Lower leg skin (tissue), 4 donors: ENCODE data around the gene C16orf96. TPM values are rescaled to one million over a fixed set of nuclear protein-coding genes. Genes with fewer than 3 reads are reported as not detected.

Experiments used
- DNase-seq, 2 donors: peaks; one replicate each; pipeline ENCODE4 v3.0.0-alpha.2; 2019; ENCODE audit warnings: low spot score in 2 of 2
- H3K4me3 ChIP-seq: fragments of 200-600 bp; sonication (generic); 2 replicates; pipeline ENCODE4 v1.5.1; 2017; ENCODE audit warnings: mild to moderate bottlenecking, low read depth; ENCODE audit not compliant: poor library complexity, severe bottlenecking
- POLR2A ChIP-seq, 2 donors: fragments of 450-650 bp; IDR thresholded peaks; one replicate each; pipeline ENCODE4 v1.6.1; 2016 to 2017; ENCODE audit warnings: antibody characterized with exemption in 2 of 2, mild to moderate bottlenecking in 1 of 2, moderate library complexity in 1 of 2
- WGBS, 2 donors: methylation state at CpG; one replicate each; pipeline ENCODE4 v1.1.5; 2018; 5-methylcytosine and 5-hydroxymethylcytosine counted together
- intact Hi-C: fragments of 100-400 bp; cut with DNase I; formaldehyde crosslinking; loops from one replicate; pipeline ENCODE4 v1.15.0; 2023; ENCODE audit warnings: low total_unique reads
- total RNA-seq, 4 donors: library from RNA; depleted of rRNA; stranded (reverse); fragments of >200 nt; gene quantifications; one replicate each; pipeline ENCODE4 v1.1.0, GENCODE V29; 2016
- TF ChIP-seq, protein P1 (sequence below), 3 donors: fragments of 450-650 bp; IDR thresholded peaks; one replicate each; pipeline ENCODE4 v1.5.1; 2016; ENCODE audit warnings: antibody characterized with exemption in 3 of 3, mild to moderate bottlenecking in 3 of 3, moderate library complexity in 2 of 3

Gene C16orf96
- total RNA-seq, 4 donors from 2014 or later: 0.08 to 0.49 (median 0.29) TPM

DNA sequence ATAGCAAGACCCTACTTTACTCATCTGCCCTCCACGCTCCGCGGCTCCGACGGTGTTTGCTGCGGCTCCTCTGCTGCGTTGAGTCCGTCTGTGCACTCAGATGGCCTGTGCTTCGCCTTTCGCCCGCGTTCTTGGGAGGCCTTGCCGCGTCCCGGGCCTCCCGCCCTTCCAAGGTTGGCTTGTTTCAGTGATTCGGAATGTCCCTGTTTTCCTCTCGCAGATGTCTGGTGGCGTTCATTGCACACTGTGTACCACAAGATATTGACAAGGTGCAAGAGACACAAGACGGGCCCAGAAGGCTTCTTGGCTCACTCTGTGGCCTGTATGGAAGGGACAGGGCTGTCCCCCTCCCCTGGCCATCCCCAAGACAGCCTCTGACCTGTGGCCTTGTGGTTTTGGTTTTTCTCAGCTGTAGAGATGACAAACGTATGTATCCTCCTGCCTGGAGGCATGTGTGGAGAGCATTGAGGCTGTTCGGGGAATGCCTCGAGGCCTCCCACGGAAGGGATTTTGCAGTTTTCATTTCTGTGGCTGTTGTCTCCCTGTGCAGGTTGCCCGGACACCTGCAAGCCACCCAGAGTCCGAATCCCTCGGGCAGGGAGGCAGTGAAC is 83.9 kb downstream of the C16orf96 start:
- 83 to 86% methylated on average over 27 of the region's 27 CpGs for WGBS, 2 donors
- TF ChIP-seq, protein P1, sequence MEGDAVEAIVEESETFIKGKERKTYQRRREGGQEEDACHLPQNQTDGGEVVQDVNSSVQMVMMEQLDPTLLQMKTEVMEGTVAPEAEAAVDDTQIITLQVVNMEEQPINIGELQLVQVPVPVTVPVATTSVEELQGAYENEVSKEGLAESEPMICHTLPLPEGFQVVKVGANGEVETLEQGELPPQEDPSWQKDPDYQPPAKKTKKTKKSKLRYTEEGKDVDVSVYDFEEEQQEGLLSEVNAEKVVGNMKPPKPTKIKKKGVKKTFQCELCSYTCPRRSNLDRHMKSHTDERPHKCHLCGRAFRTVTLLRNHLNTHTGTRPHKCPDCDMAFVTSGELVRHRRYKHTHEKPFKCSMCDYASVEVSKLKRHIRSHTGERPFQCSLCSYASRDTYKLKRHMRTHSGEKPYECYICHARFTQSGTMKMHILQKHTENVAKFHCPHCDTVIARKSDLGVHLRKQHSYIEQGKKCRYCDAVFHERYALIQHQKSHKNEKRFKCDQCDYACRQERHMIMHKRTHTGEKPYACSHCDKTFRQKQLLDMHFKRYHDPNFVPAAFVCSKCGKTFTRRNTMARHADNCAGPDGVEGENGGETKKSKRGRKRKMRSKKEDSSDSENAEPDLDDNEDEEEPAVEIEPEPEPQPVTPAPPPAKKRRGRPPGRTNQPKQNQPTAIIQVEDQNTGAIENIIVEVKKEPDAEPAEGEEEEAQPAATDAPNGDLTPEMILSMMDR (IDR thresholded peaks at IDR 0.05): no peak
- no peak for TF ChIP-seq POLR2A (IDR thresholded peaks at IDR 0.05)
- H3K4me3 ChIP-seq: no peak overlapping the region
- intact Hi-C loops: no loop called here
- no peak for DNase-seq

DNA sequence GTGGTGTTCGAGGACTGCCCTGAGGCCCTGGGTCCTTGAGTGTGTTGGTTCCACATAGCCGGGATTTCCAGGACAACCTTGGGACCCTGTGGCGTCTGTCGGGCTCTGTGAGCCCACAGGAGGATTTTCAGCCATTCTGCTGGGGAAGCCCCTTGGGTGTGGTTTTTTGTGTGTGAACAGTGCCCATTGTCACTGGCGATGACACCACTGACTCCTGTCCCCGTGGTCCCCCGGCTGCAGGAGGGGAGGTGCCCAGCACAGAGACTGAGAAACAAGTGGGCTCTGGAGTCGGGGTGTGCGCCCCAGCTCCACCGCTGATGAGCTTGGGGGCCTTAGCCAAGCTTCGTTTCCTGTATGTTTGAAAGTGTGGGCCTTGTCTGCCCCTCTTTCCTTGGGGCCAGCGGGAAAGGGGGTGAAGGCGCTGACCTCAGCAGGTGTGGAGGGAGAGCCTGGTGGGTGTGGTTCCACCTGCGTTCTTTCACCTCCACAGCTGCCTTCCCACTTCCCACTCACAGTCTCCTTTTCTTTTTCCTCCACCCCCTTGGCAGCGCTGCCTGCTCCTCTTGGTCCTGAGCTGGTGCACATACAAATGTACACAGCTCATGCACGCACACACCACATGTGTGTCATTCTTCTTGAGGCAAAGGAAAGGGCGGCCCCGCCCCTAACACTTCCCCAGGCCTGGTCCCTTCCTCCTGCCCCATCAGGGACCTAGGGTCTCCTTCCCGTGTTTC is 84.6 kb downstream of the C16orf96 start:
- no peak for TF ChIP-seq POLR2A (IDR thresholded peaks at IDR 0.05)
- TF ChIP-seq, protein P1 (IDR thresholded peaks at IDR 0.05): no peak
- H3K4me3 ChIP-seq: no peak overlapping the region
- DNase-seq: no peak
- WGBS, 2 donors: 60 to 71% methylated on average over 15 to 17 of the region's 19 CpGs
- intact Hi-C loops: no loop called here

DNA sequence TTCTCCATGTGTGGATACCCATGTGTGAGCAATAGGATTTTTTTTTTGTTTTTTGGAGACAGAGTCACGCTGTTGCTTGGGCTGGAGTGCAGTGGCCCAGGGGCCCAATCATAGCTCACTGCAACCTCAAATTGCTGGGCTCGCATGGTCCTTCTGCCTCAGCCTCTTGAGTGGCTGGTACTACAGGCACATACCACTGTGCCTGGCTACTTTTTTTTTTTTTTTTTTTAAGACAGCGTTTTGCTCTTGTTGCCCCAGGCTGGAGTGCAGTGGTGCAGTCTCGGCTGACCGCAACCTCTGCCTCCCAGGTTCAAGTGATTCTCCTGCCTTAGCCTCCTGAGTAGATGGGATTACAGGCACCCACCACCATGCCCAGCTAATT is 85.2 kb downstream of the C16orf96 start:
- no peak overlapping the region for H3K4me3 ChIP-seq
- 78 to 79% methylated on average over 5 of the region's 5 CpGs for WGBS, 2 donors
- DNase-seq: no peak
- no peak for TF ChIP-seq POLR2A (IDR thresholded peaks at IDR 0.05)
- TF ChIP-seq, protein P1 (IDR thresholded peaks at IDR 0.05): no peak
- intact Hi-C loops: no loop called here

DNA sequence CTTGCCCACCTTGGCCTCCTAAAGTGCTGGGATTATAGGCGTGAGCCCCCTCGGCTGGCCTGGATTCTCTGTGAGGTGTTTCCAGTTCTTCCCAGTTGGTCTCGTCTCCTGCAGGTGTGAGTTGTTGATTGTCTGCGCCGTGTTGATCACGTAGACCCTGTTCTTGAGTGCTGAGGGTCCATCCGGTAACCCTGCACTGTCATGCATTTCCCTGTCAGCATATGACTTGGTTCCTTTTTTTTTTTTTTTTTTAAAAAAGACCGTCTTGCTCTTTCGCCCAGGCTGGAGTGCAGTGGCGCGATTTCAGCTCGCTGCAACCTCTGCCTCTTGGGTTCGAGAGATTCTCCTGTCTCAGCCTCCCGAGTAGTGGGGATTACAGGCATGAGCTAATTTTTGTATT is 85.8 kb downstream of the C16orf96 start:
- intact Hi-C loops: no loop called here
- no peak for DNase-seq
- no peak overlapping the region for H3K4me3 ChIP-seq
- WGBS, 2 donors: 86 to 96% methylated on average over 14 of the region's 14 CpGs
- TF ChIP-seq, protein P1 (IDR thresholded peaks at IDR 0.05): no peak
- TF ChIP-seq POLR2A (IDR thresholded peaks at IDR 0.05): no peak

DNA sequence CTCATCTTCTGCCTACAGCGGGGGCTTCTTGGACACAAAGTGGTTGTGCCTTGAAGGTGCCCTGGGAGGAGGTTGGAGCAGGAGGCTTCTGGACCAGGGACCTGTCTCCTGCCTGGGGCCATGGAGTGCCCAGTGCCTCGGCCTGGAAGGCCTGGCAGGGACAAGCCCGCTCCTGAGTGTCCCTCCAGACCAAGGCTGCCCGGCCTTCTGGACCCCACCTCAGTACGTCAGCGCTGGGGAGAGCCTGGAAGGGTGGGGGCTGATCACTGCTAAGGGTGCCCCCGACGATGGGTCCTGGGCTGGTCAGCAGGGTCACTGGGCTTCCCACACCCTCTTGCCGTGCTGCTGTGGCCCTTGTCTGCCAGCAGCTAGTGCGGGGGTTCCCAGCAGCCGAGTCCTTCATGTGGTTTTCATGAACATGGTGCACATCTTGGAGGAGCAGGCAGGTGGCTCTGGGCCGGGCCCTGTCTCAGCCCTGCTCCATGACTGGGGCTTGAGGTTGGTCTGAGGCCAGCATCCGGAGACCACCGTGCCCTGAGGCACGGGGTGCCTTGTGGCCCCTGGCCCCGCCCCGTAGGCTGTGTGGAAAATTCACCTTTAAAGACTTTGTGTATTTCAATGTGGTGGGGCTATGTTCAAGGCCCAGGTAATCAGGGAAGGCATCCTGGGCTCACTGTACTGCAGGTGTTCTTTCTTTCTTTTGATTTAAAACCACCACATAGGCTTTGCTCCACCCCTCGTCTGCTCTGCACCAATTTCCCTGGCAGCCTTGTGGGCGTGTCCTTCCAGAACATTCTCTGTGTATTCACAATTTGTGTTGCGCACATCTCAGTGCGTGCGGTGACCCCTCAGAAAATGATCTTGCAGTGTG is 90.9 kb downstream of the C16orf96 start:
- no peak for TF ChIP-seq POLR2A (IDR thresholded peaks at IDR 0.05)
- TF ChIP-seq, protein P1 (IDR thresholded peaks at IDR 0.05): no peak
- DNase-seq: no peak
- 92 to 94% methylated on average over 17 to 18 of the region's 22 CpGs for WGBS, 2 donors
- intact Hi-C loops: no loop called here
- no peak overlapping the region for H3K4me3 ChIP-seq
